Astrocyte of the cerebellum (primary cell): Measurements from ENCODE around the gene IQGAP3.
"Not testable (repeated sequence)": the region's sequence is repeated elsewhere in the genome, so short reads cannot be mapped to it uniquely, and the experiment has no call there.

Experiments
- DNase-seq: peaks from one replicate; pipeline ENCODE4 v3.0.0-alpha.2; 2011; ENCODE audit warnings: low read depth
- H3K4me3 ChIP-seq: 2 replicates; pipeline ENCODE4 v1.5.1; 2011; ENCODE audit warnings: mild to moderate bottlenecking, low read depth, low read length, moderate library complexity
- CTCF ChIP-seq: IDR thresholded peaks from 2 replicates; pipeline ENCODE4 v1.5.1; 2012; ENCODE audit warnings: low read length, low read depth, moderate library complexity, mild to moderate bottlenecking; ENCODE audit errors: missing control alignments
- in situ Hi-C: cut with HindIII; loops from 2 replicates; pipeline ENCODE4 v1.10.0; 2017; ENCODE audit warnings: low sequenced_read_pairs

Gene IQGAP3

GRCh38 chr1:156608981-156609380 lies 36.6 kb upstream of the IQGAP3 start:
- TF ChIP-seq CTCF = peak; percentile 56
- in situ Hi-C loops = no loop called here
- no peak for DNase-seq
- no peak overlapping the region for H3K4me3 ChIP-seq

- H3K4me3 ChIP-seq = no peak overlapping the region
- peak; percentile 49 for DNase-seq
- in situ Hi-C loops = no loop called here
- TF ChIP-seq CTCF = peak; percentile 89
Observed at GRCh38 chr1:156608036-156608674, 35.8 kb upstream of the IQGAP3 start.

GRCh38 chr1:156607344-156607743 lies 35.0 kb upstream of the IQGAP3 start:
- in situ Hi-C loops, H3K4me3 ChIP-seq, DNase-seq: not testable (repeated sequence)

GRCh38 chr1:156602557-156602993 lies 30.2 kb upstream of the IQGAP3 start:
- DNase-seq = no peak
- H3K4me3 ChIP-seq = no peak overlapping the region
- TF ChIP-seq CTCF = no peak
- in situ Hi-C loops = no loop called here

GRCh38 chr1:156601892-156602291 lies 29.5 kb upstream of the IQGAP3 start:
- no peak for TF ChIP-seq CTCF
- peak overlapping the region; percentile 79 for H3K4me3 ChIP-seq
- in situ Hi-C loops = no loop called here
- no peak for DNase-seq

GRCh38 chr1:156601122-156601830 lies 28.9 kb upstream of the IQGAP3 start, which contains the start of gene GPATCH4:
GPATCH4 (minus strand) TSS chr1:156601479.
- TF ChIP-seq CTCF = no peak
- in situ Hi-C loops = no loop called here
- peak within 1 kb of the TSS; percentile 79 for H3K4me3 ChIP-seq
- DNase-seq = peak; percentile 82

- no peak for TF ChIP-seq CTCF
- DNase-seq = no peak
- in situ Hi-C loops = no loop called here
- peak overlapping the region; percentile 79 for H3K4me3 ChIP-seq
Observed at GRCh38 chr1:156600733-156601121, 28.4 kb upstream of the IQGAP3 start.
